GM23338 (cell line): ENCODE data around the gene CREB3L2. TPM values are rescaled to one million over a fixed set of nuclear protein-coding genes. Genes with fewer than 3 reads are reported as not detected.

Experiments
- EZH2 ChIP-seq: fragments of 200-600 bp; sonication (generic); IDR thresholded peaks from one replicate; pipeline ENCODE4 v1.8.0; 2017; ENCODE audit warnings: antibody characterized with exemption, mild to moderate bottlenecking, low read depth; ENCODE audit not compliant: unreplicated experiment
- EZH2phosphoT487 ChIP-seq: fragments of 200-600 bp; sonication (generic); IDR thresholded peaks from one replicate; pipeline ENCODE4 v1.8.1; 2018; ENCODE audit warnings: antibody characterized with exemption; ENCODE audit not compliant: unreplicated experiment
- JUNB ChIP-seq: IDR thresholded peaks from one replicate; pipeline ENCODE4 v1.6.1; 2016; ENCODE audit warnings: antibody characterized with exemption; ENCODE audit not compliant: unreplicated experiment
- REST ChIP-seq: IDR thresholded peaks from one replicate; pipeline ENCODE4 v1.6.1; 2018; ENCODE audit warnings: antibody characterized with exemption; ENCODE audit not compliant: unreplicated experiment
- STAT1 ChIP-seq: IDR thresholded peaks from one replicate; pipeline ENCODE4 v1.6.1; 2016; ENCODE audit warnings: antibody characterized with exemption; ENCODE audit not compliant: unreplicated experiment
- ZNF331 ChIP-seq: fragments of 250-450 bp; sonication (Bioruptor Pico); IDR thresholded peaks from 2 replicates; pipeline ENCODE4 v1.5.0; 2020; ENCODE audit warnings: low read depth, mild to moderate bottlenecking, moderate library complexity
- polyA plus RNA-seq: library from polyadenylated mRNA; unstranded; fragments of >200 nt; fragmentation: Nextera tagmentation; extraction: Ambion mirVana; gene quantifications from 2 replicates; pipeline ENCODE4 v1.2.1, GENCODE V29; 2016
- total RNA-seq: library from RNA; depleted of rRNA; stranded (reverse); fragments of >200 nt; shearing (Covaris generic); gene quantifications from 2 replicates; pipeline ENCODE4 v1.2.3, GENCODE V29; 2014
- TF ChIP-seq, protein P1 (sequence below): fragments of 250-450 bp; sonication (Bioruptor Pico); IDR thresholded peaks from 2 replicates; pipeline ENCODE4 v1.5.0; 2020; ENCODE audit warnings: mild to moderate bottlenecking, moderate library complexity
- TF ChIP-seq, protein P2 (sequence below), 2 experiments: fragments of 200-600 bp in 1 of 2; sonication (generic) in 1 of 2; conservative IDR thresholded peaks; 2 replicates each; pipeline versions ENCODE4 v1.5.1 to v1.6.1; 2016 to 2017; ENCODE audit warnings: antibody characterized with exemption in 2 of 2, low read depth in 2 of 2, mild to moderate bottlenecking in 2 of 2, moderate library complexity in 1 of 2

Gene CREB3L2
- total and polyA plus RNA-seq, 2 experiments from 2014 or later = 14.5 to 27.1 TPM

GRCh38 chr7:137974766-137975165, 27.1 kb downstream of the CREB3L2 start (continued):
- TF ChIP-seq, protein P1, sequence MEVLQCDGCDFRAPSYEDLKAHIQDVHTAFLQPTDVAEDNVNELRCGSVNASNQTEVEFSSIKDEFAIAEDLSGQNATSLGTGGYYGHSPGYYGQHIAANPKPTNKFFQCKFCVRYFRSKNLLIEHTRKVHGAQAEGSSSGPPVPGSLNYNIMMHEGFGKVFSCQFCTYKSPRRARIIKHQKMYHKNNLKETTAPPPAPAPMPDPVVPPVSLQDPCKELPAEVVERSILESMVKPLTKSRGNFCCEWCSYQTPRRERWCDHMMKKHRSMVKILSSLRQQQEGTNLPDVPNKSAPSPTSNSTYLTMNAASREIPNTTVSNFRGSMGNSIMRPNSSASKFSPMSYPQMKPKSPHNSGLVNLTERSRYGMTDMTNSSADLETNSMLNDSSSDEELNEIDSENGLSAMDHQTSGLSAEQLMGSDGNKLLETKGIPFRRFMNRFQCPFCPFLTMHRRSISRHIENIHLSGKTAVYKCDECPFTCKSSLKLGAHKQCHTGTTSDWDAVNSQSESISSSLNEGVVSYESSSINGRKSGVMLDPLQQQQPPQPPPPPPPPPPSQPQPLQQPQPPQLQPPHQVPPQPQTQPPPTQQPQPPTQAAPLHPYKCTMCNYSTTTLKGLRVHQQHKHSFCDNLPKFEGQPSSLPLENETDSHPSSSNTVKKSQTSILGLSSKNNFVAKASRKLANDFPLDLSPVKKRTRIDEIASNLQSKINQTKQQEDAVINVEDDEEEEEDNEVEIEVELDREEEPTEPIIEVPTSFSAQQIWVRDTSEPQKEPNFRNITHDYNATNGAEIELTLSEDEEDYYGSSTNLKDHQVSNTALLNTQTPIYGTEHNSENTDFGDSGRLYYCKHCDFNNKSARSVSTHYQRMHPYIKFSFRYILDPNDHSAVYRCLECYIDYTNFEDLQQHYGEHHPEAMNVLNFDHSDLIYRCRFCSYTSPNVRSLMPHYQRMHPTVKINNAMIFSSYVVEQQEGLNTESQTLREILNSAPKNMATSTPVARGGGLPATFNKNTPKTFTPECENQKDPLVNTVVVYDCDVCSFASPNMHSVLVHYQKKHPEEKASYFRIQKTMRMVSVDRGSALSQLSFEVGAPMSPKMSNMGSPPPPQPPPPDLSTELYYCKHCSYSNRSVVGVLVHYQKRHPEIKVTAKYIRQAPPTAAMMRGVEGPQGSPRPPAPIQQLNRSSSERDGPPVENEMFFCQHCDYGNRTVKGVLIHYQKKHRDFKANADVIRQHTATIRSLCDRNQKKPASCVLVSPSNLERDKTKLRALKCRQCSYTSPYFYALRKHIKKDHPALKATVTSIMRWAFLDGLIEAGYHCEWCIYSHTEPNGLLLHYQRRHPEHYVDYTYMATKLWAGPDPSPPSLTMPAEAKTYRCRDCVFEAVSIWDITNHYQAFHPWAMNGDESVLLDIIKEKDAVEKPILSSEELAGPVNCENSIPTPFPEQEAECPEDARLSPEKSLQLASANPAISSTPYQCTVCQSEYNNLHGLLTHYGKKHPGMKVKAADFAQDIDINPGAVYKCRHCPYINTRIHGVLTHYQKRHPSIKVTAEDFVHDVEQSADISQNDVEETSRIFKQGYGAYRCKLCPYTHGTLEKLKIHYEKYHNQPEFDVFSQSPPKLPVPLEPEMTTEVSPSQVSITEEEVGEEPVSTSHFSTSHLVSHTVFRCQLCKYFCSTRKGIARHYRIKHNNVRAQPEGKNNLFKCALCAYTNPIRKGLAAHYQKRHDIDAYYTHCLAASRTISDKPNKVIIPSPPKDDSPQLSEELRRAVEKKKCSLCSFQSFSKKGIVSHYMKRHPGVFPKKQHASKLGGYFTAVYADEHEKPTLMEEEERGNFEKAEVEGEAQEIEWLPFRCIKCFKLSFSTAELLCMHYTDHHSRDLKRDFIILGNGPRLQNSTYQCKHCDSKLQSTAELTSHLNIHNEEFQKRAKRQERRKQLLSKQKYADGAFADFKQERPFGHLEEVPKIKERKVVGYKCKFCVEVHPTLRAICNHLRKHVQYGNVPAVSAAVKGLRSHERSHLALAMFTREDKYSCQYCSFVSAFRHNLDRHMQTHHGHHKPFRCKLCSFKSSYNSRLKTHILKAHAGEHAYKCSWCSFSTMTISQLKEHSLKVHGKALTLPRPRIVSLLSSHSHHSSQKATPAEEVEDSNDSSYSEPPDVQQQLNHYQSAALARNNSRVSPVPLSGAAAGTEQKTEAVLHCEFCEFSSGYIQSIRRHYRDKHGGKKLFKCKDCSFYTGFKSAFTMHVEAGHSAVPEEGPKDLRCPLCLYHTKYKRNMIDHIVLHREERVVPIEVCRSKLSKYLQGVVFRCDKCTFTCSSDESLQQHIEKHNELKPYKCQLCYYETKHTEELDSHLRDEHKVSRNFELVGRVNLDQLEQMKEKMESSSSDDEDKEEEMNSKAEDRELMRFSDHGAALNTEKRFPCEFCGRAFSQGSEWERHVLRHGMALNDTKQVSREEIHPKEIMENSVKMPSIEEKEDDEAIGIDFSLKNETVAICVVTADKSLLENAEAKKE (CRISPR knock-in tag) = no peak
- no peak for TF ChIP-seq STAT1
- no peak for TF ChIP-seq JUNB
- no peak for TF ChIP-seq EZH2phosphoT487
- TF ChIP-seq, protein P2, sequence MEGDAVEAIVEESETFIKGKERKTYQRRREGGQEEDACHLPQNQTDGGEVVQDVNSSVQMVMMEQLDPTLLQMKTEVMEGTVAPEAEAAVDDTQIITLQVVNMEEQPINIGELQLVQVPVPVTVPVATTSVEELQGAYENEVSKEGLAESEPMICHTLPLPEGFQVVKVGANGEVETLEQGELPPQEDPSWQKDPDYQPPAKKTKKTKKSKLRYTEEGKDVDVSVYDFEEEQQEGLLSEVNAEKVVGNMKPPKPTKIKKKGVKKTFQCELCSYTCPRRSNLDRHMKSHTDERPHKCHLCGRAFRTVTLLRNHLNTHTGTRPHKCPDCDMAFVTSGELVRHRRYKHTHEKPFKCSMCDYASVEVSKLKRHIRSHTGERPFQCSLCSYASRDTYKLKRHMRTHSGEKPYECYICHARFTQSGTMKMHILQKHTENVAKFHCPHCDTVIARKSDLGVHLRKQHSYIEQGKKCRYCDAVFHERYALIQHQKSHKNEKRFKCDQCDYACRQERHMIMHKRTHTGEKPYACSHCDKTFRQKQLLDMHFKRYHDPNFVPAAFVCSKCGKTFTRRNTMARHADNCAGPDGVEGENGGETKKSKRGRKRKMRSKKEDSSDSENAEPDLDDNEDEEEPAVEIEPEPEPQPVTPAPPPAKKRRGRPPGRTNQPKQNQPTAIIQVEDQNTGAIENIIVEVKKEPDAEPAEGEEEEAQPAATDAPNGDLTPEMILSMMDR (conservative IDR thresholded peaks at IDR 0.05; ENCODE audit: low read depth in 2 of 2) = no peak
- TF ChIP-seq EZH2 = no peak
- no peak for TF ChIP-seq ZNF331
- TF ChIP-seq REST = no peak
